ENCODE measurements around the gene COPE.

The COPE gene

DNA sequence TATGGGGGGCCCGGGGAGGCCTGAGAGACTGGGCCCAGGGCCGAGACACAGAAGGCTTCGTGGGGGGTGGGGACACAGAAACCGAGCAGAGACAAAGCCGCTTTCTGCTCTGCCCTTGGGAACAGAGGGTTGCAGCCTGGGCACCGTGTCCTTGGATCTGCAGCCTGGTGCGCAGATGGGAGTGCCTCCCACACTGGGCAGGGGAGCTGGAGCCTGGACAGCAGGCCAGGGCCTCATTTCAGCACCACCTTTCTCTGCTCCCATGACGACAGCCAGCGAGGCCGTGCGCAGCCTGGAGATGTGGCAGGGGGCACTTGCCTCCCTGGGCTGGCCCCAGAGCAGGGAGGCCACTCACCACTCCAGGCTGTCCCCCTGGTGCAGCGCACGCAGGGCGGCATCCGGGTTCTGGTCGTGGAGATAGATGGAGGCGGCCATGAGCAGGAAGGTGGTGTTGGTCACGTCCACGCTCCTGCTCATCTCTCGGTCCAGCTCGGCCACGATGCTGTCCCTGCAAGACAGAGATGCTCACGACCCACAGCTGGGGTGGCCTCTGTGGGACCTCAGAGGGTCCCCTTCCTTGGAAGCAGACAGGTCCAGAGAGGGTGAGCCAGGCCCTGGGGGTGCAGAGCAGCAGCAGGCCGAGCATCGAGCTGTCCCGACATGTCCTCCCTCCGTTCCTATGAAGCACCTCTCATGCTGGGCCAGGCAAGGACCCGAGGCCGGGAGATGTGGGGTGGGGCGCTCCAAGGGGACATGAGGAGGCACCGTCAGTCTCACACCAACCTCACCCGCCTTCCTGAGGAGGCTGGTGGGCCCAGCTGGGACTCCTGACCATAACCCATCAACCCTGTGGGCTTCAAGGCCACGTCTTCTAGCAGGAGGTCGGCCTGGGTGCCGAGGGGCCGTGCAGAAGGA, 12.3 kb downstream of the COPE start:
- TF ChIP-seq, protein P1, sequence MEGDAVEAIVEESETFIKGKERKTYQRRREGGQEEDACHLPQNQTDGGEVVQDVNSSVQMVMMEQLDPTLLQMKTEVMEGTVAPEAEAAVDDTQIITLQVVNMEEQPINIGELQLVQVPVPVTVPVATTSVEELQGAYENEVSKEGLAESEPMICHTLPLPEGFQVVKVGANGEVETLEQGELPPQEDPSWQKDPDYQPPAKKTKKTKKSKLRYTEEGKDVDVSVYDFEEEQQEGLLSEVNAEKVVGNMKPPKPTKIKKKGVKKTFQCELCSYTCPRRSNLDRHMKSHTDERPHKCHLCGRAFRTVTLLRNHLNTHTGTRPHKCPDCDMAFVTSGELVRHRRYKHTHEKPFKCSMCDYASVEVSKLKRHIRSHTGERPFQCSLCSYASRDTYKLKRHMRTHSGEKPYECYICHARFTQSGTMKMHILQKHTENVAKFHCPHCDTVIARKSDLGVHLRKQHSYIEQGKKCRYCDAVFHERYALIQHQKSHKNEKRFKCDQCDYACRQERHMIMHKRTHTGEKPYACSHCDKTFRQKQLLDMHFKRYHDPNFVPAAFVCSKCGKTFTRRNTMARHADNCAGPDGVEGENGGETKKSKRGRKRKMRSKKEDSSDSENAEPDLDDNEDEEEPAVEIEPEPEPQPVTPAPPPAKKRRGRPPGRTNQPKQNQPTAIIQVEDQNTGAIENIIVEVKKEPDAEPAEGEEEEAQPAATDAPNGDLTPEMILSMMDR (IDR thresholded peaks at IDR 0.05), result no peak

DNA sequence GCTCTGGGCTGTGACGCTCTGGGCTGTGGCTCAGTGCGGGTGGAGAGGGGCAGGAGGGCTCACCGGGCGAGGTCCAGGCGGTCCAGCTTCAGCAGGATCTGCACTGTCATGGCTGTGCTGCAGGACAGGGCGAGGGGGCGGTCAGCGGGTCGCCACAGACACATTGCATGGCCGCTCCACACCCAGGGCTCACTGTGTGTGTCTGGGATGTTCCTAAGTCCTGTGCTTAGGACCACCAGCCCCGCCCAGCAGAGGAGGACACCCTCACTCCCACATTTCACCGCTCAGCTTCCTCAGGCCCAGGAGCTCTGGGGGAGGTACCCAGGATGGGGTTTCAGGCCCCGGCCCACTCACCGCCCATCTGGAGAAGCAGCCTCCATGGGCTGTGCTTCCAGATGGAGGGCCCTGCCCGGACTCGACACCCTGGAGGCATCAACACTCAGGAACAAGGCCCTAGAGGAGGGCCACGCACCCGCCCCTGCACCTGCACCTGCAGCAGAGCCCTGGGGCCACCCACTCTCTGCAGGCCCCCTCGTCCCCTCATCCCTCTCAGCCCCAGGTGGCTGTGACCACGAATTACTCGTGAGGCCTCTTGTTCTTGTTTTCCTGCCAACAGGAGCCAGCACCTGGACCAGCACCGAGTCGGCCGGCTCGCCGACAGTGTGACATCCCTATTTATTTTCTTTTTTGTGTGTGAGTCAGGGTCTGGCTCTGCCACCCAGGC, 13.5 kb downstream of the COPE start:
- Histone ChIP-seq H3K4me3 (ENCODE audit: low read depth, low read length) (no peak overlapping the region), H2AFZ (no peak overlapping the region), H3K27me3 (ENCODE audit: control insufficient read depth, insufficient read depth, low read length) (no peaks in the 10 kb centered on the region), H3K4me1 (no peaks in the 10 kb centered on the region), H3K36me3 (ENCODE audit: control insufficient read depth, insufficient read depth, low read length) (no peaks in the 10 kb centered on the region), H3K4me2 (ENCODE audit: low read length) (no peak overlapping the region), H3K79me2 (peaks cover 22% of the 10 kb centered on the region), H3K9ac (no peak overlapping the region), H3K27ac (no peak overlapping the region), H3K9me3 (ENCODE audit: control insufficient read depth, low read length) (no peaks in the 10 kb centered on the region)
- TF ChIP-seq, protein P1 (IDR thresholded peaks at IDR 0.05), result no peak

More for the DNA sequence above, 12.3 kb downstream of the COPE start:
- Histone ChIP-seq H3K4me1 (no peaks in the 10 kb centered on the region), H3K9me3 (ENCODE audit: control insufficient read depth, low read length) (no peaks in the 10 kb centered on the region), H3K36me3 (ENCODE audit: control insufficient read depth, insufficient read depth, low read length) (no peaks in the 10 kb centered on the region), H3K27me3 (ENCODE audit: control insufficient read depth, insufficient read depth, low read length) (no peaks in the 10 kb centered on the region), H3K79me2 (peaks cover 26% of the 10 kb centered on the region), H2AFZ (no peak overlapping the region), H3K4me3 (ENCODE audit: low read depth, low read length) (no peak overlapping the region), H3K4me2 (ENCODE audit: low read length) (no peak overlapping the region), H3K27ac (no peak overlapping the region), H3K9ac (no peak overlapping the region)

DNA sequence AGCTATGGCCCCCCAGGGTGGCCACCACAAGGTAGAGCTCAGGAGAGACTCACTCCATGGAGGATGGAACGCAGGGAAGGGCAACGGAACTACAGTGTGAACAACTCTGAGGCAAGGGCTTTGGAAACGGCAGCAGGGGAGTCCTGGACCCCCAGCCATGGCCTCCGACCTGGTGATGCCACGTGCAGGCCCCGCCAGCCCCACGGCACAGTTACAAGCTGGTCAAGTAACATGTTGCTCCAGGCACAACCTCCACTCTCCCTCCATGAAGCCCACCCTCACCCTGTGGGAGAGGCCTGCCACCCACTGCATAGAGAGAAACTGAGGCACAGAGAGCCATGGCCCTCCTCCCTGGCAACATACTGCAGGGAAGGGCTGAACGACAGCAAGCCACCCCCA, 14.1 kb downstream of the COPE start:
- no peaks in the 10 kb centered on the region for H3K27me3 ChIP-seq (ENCODE audit: control insufficient read depth, insufficient read depth, low read length)
- no peak overlapping the region for H3K27ac ChIP-seq
- no peak overlapping the region for H3K4me3 ChIP-seq (ENCODE audit: low read depth, low read length)
- H3K9me3 ChIP-seq (ENCODE audit: control insufficient read depth, low read length), result no peaks in the 10 kb centered on the region
- no peak overlapping the region for H3K9ac ChIP-seq
- H3K4me1 ChIP-seq, result no peaks in the 10 kb centered on the region
- H3K79me2 ChIP-seq, result peaks cover 15% of the 10 kb centered on the region
- H3K36me3 ChIP-seq (ENCODE audit: control insufficient read depth, insufficient read depth, low read length), result no peaks in the 10 kb centered on the region
- H3K4me2 ChIP-seq (ENCODE audit: low read length), result no peak overlapping the region
- H2AFZ ChIP-seq, result no peak overlapping the region
- TF ChIP-seq, protein P1 (IDR thresholded peaks at IDR 0.05), result no peak

DNA sequence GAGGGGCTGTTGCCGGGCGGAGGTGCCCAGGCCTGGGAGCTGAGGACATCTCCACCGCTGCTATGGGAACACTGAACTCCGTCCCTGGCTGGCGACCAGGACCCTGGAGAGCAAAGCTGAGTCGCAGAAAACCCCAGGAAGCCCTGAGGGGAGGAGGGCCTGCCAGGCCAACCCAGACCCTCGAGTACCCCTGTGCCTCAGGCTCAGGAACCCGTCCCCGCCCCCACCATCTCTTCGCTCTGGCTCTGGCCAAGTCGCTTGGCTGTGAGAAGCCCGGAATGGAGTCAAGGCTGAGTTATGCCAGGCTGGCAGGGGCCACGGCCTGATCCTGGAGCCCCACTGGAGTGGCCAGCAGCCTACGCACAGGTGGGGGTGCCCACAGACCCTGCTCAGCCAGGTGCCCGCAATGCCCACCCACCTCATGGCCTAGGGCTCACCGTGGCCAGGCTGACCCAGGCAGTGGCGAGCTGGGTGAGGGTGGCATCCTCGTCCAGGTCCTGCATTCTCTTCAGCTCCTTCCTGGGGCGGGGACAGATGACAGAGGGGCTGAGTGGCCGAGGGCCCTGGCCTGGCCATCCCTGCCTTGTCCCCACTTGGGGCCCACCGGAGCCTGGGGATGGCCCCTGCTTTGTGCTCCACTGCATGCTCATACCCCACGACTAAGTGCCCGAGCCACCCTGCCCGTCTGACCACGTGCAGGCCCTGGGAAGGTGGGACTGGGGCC, 14.7 kb downstream of the COPE start:
- no peak overlapping the region for H3K27ac ChIP-seq
- H3K9me3 ChIP-seq (ENCODE audit: control insufficient read depth, low read length), result no peaks in the 10 kb centered on the region
- no peak overlapping the region for H3K9ac ChIP-seq
- H3K79me2 ChIP-seq, result peaks cover 14% of the 10 kb centered on the region
- H3K36me3 ChIP-seq (ENCODE audit: control insufficient read depth, insufficient read depth, low read length), result no peaks in the 10 kb centered on the region
- TF ChIP-seq, protein P1 (IDR thresholded peaks at IDR 0.05), result no peak
- H2AFZ ChIP-seq, result no peak overlapping the region
- H3K4me1 ChIP-seq, result no peaks in the 10 kb centered on the region
- no peaks in the 10 kb centered on the region for H3K27me3 ChIP-seq (ENCODE audit: control insufficient read depth, insufficient read depth, low read length)
- H3K4me2 ChIP-seq (ENCODE audit: low read length), result no peak overlapping the region
- H3K4me3 ChIP-seq (ENCODE audit: low read depth, low read length), result no peak overlapping the region
